GM10847 (cell line): ENCODE results near the gene KRT9.

ENCODE experiments used
- POLR2A ChIP-seq: IDR thresholded peaks from 2 replicates; pipeline ENCODE4 v1.6.1; 2011; ENCODE audit not compliant: insufficient read length; ENCODE audit errors: extremely low read depth

KRT9 gene

DNA sequence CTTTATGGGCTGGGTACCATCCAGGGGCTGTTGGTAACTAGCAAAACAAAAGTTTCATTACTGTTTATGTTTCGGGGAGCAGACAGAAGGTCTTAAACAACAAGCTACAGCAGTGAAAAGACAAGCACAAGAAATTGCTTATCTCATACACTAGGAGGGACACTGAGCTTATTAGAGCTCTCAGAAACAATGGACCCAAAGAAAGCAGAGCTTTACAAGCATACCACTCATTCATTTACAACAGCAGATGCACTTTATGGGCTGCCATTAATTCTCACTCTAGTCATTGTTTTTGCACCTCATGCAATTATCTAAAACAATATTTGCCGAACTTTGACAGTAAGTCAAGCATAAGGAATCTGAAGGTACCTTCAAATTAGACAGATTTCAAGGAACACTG lies 30.7 kb upstream of the KRT9 start:
- TF ChIP-seq POLR2A: no peak

DNA sequence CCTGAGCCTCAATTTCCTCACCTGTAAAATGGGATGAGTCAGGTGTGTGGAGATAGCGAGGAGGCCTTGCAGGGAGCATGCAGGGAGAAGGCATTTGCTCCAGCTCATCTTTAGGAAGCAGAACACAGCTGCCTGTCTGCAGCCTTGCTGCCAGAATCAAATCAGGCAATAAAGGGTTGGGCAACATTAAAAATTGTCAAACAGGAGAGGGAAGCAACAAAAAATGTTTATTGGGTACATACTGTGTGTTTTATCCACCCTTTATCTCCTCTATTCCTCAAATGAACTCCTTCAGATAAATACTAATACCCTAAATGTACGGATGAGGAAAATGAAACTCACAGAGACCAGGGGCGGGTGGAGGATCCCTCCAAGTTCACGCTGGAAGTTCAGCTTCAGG lies 28.5 kb upstream of the KRT9 start:
- TF ChIP-seq POLR2A: no peak

DNA sequence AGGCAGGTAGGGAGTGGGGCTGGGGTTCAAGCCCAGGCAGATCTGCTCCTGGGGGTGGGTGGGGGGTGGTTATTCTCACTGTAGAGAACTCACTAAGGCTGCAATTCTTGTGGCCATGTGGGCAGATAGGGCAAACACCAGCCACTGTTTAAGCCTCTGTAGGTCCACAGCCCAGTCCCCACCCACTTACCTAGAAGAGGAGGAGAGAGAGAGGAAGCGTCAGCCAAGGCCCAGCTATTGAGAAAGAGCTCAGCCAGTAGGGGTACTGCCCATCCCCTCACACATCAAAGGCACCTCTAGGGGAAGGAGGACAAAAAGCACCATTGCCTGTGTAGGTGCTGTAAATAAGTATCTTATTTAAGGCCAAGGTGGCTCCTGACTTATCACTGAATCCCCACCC lies 27.8 kb upstream of the KRT9 start:
- no peak for TF ChIP-seq POLR2A

DNA sequence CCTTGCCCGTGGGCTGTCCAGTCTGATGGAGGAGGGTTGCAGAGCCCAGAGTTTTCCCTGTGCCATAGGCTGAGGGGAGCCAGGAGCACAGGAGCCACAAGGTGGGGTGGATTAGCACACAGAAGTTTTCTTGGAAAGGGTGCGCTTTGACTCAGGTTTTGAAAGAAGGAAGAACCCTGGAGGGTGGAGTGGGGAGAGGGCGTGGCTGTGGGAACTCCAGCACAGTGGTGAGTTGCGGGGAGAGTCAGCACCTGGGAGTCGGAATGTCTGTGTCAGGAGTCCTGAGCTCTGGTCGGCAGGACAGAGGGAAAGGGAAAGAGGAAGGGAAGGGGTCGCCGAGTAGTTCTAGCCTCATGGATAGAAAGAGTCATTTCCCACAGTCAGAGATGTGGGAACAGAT lies 23.7 kb upstream of the KRT9 start:
- TF ChIP-seq POLR2A: no peak

DNA sequence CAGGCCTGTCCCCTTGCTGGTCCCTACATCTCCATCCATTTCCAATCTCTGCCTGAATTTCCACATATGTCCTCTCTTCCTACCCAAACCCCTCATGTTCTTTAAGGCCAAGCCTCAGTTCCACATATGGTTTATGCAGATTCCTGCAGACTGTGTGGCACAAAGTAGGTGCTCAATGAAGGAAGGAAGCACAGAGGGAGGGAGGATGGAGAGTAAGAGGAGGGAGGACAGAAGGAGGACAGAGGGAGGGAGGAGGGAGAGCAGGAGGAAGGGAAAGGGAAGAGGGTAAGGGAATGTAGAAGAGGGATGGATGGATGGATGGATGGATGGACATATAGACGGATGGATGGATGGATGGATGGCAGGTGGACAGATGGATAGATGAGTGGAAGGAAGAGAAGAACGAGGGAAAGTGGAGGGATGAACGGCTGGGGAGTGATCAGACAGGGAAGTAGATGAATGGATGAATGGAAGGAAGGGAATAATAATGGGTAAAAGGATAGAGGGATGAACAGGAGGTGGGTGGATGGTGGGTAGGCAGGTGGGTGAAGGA lies 22.6 kb upstream of the KRT9 start:
- no peak for TF ChIP-seq POLR2A

DNA sequence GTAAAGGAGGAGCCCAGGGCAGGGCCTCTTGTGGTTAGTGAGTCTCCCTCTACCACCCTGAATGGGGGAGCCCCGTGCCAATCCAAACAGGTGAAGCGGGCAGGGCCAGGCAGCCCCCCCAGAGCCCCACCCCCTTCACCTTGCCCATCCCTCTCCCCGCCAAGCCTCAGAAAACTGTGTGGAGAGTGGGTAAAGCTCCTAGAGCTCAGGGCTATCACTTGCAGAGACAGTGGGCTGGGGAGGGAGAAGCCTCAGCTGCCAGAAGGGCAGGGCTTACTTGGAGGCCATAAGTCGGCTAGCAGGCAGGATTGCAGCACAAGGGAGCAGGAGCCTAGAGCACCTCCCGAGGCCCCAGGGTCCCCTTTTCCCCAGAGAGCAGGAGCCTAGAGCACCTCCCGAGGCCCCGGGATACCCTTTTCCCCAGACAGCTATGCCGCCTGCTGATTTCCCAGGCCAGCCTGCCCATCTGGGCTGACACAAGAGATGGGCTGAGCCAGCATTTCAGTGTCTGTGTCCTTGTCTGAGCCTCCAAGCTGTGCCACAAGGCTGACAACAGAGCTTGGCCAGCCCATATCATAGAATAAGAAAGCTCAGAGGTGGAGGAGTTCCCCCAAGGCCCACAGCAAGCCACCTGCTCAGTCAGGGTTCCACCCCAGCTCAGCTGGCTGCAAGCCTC lies 21.6 kb upstream of the KRT9 start:
- TF ChIP-seq POLR2A: no peak

DNA sequence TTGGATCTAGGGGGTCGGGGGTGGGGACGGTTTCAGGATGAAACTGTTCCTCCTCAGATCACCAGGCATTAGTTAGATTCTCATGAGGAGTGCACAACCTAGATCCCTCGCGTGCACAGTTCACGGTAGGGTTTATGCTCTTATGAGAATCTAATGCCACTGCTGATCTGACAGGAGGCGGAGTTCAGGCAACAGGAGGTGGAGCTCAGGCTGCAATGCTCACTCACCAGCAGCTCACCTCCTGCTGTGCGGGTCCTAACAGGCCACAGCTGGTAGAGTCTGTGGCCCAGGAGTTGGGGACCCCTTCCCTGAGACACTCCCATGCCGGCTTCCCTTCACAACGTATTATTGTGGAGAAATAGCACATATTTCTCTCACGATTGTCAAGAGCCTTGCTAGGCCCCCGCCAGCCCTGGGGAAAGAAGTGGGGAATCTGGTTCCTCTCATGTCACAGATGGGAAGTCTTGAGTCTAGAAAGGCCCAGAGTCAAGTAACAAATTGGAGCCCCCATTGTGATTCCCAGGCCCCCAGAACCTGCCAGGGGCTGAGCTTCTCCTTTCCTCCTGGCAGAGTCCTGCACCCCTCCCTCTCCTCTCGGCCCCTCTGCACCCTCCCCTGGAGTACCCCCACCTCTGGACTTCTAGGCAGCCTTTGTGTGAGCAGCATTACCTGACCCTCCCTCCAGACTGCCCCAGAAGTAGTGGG lies 20.9 kb upstream of the KRT9 start:
- no peak for TF ChIP-seq POLR2A

DNA sequence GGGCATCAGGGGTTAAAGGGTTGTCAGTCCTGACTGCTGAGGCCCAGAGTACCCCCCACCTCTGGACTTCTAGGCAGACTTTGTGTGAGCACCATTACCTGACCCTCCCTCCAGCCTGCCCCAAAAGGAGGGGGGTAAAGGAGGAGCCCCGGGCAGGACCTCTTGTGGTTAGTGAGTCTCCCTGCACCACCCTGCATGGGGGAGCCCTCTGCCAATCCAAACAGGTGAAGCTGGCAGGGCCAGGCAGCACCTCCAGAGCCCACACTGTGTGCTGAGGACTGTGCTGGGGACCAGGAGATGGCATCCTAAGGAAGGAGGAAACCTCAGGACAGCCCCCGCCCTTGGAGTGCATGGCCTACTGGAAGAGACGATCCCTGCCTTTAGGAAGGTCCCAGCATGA lies 17.4 kb upstream of the KRT9 start:
- TF ChIP-seq POLR2A: no peak

DNA sequence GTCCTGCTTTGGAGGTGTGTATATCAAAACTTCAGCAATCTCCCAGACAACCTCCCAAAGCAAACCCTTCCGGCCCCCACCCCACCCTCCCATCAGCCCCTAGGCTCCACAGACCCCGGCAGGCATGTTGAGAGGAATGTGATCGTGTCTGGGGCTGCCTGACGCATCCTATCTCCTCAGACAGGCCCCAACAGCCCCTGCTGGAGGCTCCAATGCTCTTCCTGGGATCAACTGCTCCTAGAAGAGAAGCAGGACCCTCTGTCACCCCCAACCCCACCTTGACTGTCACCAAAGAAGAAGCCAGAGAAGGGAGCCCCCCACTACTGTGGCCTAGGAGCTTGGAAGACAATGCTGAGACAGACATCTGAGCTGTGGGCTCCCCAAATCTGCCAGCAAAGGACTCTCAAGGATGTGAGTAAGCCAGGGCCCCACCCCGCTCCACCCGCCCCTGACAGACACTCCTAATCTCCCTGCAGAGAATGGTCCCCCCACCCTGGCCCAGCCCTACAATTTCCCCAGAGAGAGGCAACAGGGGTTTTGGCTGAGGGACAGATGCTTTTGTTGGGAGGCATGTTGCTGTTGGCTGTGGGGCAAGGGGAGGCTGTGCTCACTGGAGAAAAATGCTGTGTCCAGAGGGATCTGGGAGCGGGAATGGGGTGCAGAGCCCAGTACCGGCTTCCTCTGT lies 16.4 kb upstream of the KRT9 start:
- no peak for TF ChIP-seq POLR2A

DNA sequence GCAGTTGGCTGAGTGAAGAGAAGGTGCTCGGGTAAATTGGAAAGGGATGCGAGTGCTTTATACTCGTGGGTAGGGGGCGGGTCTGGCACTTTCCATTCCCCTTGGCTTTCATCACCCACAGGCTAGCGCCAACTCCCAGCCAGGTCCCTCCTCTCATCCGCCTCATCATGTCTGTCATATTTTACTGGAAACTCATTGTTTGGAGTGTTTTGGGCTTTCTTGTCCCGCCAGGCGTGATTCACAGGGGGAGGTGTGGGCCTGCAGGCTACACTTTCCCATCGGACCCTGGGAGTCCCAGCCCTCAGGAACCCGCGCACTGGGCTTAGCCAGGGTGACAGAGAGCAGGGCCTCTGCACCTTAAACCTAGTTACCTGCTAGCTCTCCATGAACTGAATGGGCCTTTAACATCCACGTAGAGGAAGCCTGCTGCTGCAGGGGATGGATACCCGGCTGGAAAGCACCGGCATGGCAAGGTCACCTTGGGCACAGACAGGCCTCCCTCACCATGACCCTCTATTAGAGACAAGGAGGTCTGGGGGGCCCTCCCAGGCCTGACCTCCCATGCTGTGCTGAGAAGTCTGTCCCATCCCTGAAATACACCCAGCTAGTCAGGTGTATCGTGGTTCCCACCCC lies 15.1 kb upstream of the KRT9 start, which contains the start of gene KRT14:
KRT14 (minus strand) TSS at position 33 of the 633 bp plus-strand sequence. CDS start 61 bp downstream, outside the sequence.
- no peak for TF ChIP-seq POLR2A

DNA sequence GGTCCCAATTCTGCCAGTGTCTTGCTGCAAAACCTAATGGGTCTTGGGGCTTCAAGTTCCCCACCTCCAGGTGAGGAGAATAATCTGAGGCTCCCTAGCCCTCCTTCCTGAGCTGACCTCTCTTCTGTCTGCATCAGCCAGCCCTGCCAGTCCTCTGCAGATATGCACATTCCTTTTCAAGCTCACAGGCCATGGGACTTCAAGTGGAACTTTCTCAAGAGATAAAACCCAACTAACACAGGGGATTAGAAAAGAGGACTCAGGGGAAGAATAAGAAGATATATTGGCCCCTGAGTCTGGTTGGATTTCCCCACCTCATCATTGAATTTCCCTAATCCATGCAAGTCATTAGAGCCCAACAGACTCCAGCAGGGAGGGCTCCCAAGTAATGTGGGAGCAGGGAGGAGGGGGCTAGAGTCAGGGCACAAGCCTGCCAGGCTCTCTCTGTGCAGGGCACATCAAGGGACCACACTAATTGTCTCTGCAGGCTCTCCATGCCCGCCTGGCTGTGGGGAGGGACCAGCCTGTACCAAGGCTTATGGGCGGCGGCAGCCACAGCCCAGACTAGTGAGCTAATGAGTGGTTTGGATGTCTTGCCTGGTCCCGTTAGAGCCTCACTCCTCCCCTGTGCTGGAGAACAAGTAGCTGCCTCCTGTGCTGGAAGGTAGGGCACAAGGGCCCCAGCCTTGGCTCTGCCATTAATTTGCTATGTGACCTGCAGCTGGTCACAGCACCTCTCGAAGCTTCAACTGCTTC lies 13.6 kb upstream of the KRT9 start:
- no peak for TF ChIP-seq POLR2A

DNA sequence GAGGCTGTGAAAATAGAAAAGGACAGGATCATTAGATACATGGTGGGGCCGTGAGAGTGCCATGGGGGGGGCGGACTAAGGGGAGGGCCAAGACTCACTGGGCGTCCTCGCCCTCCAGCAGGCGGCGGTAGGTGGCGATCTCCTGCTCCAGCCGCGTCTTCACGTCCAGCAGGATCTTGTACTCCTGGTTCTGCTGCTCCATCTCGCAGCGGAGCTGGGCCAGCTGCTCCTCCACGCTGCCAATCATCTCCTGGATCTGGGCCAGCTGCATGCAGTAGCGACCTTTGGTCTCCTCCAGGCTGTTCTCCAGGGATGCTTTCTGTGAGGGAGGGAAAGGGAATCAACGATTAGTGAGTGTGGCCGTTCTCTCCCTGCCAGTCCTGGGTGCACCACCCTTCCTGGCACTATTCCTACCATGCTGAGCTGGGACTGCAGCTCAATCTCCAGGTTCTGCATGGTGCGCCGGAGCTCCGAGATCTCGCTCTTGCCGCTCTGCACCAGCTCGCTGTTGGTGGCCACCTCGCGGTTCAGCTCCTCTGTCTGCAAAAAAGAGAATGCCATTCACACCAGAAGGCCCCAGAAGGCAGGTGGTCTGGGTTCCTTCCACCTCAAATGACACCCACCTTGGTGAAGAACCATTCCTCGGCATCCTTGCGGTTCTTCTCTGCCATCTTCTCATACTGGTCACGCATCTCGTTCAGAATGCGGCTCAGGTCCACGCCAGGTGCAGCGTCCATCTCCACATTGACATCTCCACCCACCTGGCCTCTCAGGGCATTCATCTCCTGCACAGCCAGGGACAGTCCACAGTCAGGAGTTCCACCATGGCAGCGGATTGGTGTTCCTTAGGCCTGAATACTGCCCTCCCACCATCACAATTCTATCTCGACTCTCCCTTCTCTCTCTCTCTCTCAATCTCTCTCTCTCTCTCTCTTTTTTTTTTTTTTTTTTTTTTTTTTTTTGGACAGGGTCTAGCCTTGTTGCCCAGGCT lies 11.6 kb upstream of the KRT9 start:
- TF ChIP-seq POLR2A: no peak

DNA sequence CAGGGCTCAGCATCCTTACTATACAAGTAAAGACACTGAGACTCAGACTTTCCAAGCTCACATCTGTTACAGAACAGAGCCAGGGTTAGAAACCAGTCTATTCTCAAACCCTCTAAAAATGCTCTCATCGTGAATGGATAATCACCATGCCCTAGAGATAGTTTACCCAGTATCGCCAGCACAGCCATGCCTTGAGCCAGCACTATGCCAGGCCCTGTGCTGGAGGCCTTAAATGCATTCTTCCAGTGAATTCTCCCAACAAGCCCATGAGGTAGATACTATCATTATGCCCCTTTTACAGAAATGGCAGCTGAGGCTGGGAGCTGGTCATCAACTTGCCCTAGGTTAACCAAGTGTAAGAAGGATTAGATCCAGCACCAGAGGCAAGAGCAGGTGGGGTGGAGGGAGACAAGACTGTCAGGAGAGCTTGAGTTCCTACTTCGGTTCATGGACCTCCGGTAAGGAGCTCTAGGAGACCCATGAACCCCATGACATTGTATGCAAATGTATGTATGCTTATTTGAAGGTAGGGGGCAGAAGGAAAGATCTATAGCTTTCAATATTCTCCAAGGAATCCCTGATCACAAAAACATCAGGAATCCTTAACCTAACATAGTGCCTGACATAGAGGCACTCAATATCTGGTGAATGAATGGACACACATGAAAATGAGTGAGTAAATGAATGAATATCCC lies 9.7 kb upstream of the KRT9 start:
- no peak for TF ChIP-seq POLR2A
